OCI-LY1 (cell line): ENCODE data around the gene FGF21.

Experiments
- EZH2 ChIP-seq: fragments of 200-600 bp; sonication (generic), shearing (Covaris generic); IDR thresholded peaks from 2 replicates; pipeline ENCODE4 v1.8.0; 2017; ENCODE audit warnings: borderline replicate concordance, mixed run types, mild to moderate bottlenecking, antibody characterized with exemption, low read length, moderate library complexity, mixed read lengths
- TF ChIP-seq, protein P1 (sequence below): fragments of 200-600 bp; sonication (generic), shearing (Covaris generic); IDR thresholded peaks from 2 replicates; pipeline ENCODE4 v1.5.1; 2017; ENCODE audit warnings: mild to moderate bottlenecking, antibody characterized with exemption, low read length, moderate library complexity, mixed read lengths

DNA sequence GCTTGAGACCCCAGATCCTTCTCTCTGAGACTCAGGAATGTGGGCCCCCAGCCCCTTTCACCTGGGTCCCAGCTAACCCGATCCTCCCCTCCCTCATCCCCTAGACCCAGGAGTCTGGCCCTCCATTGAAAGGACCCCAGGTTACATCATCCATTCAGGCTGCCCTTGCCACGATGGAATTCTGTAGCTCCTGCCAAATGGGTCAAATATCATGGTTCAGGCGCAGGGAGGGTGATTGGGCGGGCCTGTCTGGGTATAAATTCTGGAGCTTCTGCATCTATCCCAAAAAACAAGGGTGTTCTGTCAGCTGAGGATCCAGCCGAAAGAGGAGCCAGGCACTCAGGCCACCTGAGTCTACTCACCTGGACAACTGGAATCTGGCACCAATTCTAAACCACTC lies 463 bp downstream of the FGF21 start:
- TF ChIP-seq, protein P1, sequence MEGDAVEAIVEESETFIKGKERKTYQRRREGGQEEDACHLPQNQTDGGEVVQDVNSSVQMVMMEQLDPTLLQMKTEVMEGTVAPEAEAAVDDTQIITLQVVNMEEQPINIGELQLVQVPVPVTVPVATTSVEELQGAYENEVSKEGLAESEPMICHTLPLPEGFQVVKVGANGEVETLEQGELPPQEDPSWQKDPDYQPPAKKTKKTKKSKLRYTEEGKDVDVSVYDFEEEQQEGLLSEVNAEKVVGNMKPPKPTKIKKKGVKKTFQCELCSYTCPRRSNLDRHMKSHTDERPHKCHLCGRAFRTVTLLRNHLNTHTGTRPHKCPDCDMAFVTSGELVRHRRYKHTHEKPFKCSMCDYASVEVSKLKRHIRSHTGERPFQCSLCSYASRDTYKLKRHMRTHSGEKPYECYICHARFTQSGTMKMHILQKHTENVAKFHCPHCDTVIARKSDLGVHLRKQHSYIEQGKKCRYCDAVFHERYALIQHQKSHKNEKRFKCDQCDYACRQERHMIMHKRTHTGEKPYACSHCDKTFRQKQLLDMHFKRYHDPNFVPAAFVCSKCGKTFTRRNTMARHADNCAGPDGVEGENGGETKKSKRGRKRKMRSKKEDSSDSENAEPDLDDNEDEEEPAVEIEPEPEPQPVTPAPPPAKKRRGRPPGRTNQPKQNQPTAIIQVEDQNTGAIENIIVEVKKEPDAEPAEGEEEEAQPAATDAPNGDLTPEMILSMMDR, result no peak
- no peak for TF ChIP-seq EZH2
